Measurements from ENCODE around the gene AXIN1.

The AXIN1 gene

GRCh38 chr16:297832-298231 is 54.7 kb downstream of the AXIN1 start:
- ATAC-seq (no peak), DNase-seq (no peak)

DNA sequence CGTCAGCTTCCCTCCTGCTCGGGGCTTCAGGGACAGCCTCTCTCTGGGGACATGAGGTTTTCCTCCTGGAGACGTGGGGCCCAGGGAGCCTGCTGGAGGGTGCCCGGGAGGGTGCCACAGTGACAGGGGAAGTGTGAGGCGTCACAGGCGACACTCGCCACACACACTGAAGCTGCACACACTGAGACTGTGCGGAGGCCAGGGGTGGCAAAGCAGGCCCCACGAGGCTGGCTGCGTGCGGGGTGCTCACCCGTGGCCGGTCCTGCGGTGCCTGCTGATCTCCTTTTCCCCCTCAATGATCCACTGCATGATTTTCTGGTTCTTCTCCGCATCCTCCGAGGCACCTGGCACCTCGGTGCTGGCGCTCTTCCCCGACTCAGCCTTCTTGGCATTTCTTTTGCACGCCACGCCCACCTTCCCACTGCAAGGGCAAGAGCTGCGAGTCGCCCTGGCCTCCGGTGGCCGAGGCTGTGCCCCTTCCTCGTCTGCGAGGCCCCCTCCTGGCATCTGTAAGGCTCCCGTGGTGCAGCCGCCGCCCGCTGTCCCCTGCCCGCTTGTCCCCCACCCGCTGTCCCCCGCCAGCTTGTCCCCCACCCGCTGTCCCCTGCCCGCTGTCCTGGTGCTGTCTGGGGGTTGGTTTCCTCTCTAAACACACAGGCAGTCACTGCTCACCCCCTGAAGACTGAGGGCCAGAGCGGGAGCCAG is 55.6 kb downstream of the AXIN1 start:
- DNase-seq (no peak), ATAC-seq (no peak)

DNA sequence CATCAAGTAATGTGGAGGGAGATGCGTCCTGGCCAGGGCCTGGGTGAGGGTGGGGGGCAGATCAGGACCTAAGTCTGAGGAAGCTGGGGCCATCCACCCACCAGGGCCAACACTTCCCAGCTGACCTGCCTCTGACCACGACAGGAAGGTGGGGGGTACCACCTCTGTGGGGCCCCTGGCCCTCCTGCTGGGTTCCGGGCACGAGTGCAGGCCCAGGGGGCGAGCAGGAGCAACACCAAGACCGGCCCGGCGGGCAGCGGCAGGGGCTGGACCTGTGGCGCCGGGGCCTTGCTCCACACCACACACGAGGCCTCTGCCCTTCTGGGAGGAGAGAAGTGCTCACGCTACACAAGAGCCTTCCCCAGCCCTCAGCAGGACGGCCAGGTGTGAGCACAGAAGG is 56.2 kb downstream of the AXIN1 start:
- DNase-seq, result no peak
- ATAC-seq, result no peak

DNA sequence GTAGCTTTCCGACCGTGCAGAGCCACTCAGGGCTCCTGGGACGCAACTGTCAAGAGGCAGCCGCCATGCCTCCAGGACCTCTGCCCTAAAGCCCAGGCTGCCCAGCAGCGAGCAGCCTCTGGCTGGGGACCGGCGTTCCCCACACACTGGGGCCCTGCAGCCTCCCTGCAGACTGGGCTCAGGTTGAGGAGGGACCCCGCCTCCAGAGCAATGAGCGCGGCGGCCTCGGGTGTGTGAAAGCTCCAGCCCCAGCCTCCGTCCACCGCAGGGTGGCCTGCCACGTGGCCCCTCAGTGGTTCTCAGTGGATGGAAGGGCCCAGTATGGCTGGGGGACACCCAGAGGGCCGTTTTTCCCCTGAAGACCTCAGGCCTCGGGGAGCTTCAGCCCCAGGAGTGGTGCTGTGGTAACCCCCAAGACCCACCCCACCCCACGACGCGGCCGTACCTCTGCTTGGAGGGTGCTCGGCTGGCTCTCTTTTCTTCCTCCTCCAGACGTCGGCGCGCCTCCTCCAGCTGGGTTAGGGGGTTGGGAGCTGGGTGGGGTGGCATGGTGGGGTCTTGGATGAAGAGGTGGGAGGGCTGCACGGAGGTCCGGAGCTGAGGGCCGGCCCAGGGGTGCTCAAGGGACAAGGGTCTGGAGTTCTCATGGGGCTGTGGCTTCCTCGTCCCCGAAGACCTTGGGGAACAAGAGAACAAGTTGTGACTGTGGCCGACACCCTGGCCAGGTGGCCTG is 59.3 kb downstream of the AXIN1 start:
- DNase-seq, result no peak

DNA sequence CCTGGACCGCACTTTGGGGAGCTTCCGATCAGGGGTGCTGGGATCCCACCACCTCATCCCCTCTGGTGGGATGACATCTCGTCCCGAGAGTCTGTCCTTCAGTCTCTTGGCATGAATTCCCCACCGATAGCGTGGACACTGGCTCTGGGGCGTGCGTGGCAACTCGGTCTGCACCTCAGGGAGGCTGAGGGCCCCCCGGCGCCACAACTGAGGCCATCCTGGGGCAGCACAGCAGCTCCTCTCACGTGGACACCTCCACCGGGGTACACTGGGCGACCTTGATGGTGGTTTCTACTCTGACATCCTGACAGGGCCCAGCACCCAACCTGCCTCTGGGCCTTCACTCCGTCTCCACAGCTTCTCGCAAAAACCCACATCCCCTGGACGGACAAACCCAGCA is 61.0 kb downstream of the AXIN1 start:
- DNase-seq, result no peak
- ATAC-seq, result no peak

More for the DNA sequence above, 59.3 kb downstream of the AXIN1 start:
- ATAC-seq, result no peak

GRCh38 chr16:290681-291405 is 61.7 kb downstream of the AXIN1 start:
- DNase-seq (no peak), ATAC-seq (no peak)

GRCh38 chr16:290015-290680 is 62.4 kb downstream of the AXIN1 start:
- no peak for DNase-seq
- ATAC-seq, result no peak

- no peak for DNase-seq
These were observed 63.0 kb downstream of the AXIN1 start for GRCh38 chr16:289395-289997.

DNA sequence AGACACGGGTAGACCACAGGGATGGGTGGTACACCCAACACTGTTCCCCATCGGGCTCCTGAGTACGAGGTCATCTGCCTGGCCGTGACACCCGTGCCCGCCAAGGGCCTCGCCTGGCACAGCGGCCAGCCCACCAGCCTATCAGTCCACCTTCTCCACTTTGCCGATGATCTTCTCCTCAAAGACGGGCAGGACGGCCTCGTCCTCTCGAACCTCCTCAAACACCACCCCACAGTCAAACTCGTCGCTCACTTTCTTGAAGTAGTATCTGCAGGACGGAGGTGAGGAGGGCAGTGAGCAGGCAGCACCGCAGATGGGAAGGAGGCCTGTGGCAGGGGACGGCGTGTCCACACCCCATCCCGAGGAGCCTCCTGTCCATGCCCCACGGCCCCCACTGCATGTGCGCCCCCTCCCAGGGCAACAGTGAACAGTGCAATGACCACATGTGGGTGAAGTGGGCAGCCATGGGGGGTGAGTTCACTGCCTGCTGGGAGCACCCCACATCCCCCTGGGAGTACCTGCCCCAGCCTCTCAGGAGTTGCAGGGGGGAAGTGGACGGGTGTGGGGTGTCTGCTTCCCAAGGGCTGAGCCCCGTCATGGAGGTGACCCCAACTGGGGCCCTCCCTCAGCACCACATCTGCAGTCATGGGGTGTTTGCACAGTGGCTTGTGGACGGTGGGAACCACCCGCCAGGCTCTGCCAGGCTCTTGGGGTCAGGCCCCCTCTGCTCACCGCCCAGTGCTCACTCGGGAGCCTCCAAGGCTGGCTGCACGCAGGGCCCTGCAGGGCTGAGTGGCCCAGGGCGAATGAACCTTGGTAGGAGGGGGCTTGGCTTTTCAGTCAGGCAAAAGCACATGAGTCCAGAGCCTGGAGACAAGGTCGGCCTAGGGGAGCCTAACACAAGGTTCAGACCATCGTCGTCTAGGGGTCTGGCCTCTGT is 64.3 kb downstream of the AXIN1 start:
- no peak for DNase-seq
- ATAC-seq, result no peak

More at GRCh38 chr16:289395-289997, 63.0 kb downstream of the AXIN1 start:
- no peak for ATAC-seq

- DNase-seq (no peak), ATAC-seq (no peak)
These were observed 65.2 kb downstream of the AXIN1 start for GRCh38 chr16:287298-287811.

- ATAC-seq (no peak), DNase-seq (no peak)
These were observed 65.8 kb downstream of the AXIN1 start for GRCh38 chr16:286491-287297.

GRCh38 chr16:285146-286055 is 67.1 kb downstream of the AXIN1 start:
- ATAC-seq (no peak), DNase-seq (no peak)

DNA sequence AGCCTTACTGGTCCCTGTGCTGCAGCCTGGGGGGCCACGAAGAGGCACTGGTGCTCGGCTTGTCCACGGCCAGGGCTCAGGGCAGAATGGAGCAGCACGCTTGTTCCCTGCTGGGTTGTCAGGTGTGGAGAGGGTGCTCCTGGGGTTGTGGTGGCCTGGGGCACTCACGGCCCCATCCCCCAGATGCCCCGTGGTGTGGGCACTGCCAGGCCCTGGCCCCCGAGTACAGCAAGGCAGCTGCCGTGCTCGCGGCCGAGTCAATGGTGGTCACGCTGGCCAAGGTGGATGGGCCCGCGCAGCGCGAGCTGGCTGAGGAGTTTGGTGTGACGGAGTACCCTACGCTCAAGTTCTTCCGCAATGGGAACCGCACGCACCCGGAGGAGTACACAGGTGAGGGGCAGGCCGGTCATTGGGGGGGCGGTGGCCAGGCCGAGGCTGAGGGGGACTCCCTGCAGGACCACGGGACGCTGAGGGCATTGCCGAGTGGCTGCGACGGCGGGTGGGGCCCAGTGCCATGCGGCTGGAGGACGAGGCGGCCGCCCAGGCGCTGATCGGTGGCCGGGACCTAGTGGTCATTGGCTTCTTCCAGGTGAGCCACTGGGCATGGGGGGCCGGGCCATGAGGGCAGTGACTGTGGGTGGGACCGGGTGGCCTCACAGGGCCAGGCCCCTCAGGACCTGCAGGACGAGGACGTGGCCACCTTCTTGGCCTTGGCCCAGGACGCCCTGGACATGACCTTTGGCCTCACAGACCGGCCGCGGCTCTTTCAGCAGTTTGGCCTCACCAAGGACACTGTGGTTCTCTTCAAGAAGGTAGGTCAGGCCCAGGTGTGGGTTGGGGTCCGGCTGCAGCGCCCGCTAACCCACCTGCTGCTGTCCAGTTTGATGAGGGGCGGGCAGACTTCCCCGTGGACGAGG is 68.1 kb downstream of the AXIN1 start:
- ATAC-seq (no peak), DNase-seq (no peak)

DNA sequence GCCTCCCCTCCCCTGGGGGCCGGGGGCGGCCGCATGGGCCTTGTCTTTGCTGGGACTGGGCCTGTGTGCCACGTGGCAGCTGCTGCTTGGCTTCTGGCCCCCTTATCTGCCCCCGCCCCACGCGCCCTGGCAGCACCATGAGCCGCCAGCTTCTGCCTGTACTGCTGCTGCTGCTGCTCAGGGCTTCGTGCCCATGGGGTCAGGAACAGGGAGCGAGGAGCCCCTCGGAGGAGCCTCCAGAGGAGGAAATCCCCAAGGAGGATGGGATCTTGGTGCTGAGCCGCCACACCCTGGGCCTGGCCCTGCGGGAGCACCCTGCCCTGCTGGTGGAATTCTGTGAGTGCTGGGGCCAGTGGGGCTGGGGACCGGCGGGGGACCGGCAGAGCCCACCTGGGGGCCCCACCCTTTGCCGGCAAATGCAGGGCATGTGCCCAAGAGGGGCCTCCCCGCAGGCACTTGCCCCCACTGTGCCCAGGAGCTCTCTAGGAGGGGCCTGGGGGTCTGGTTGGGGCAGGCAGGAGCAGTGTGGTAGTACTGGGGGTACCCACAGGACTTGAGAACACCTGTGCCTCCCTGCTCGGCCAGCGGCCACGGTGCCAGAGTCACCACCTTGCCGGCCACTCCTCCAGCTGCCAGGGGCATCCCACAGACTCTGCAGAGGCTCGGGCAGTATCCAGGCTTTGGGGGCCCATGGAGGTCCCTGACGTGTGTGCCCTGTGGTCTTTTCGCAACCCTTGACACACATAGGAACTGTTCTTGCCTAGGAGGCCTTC is 69.3 kb downstream of the AXIN1 start, which contains the start of gene PDIA2:
Gene PDIA2 (plus strand): TSS at position 132 of the 773 bp plus-strand sequence. CDS start 6 bp downstream, at position 138.
- no peak for ATAC-seq
- no peak for DNase-seq

GRCh38 chr16:282491-282890 is 70.0 kb downstream of the AXIN1 start:
- no peak for DNase-seq
- ATAC-seq, result no peak

- no peak for DNase-seq
- ATAC-seq, result no peak
These were observed 70.8 kb downstream of the AXIN1 start for GRCh38 chr16:281660-282255.

All from stimulated activated naive CD8-positive, alpha-beta T cell treated with anti-CD3 and anti-CD28 coated beads, Interleukin-15, Interleukin-2, amounts not matched to agents 100 U/mL and 50 U/mL, for 24 hours (primary cell).